Measurements from ENCODE around the gene PCDHGB3.

DNA sequence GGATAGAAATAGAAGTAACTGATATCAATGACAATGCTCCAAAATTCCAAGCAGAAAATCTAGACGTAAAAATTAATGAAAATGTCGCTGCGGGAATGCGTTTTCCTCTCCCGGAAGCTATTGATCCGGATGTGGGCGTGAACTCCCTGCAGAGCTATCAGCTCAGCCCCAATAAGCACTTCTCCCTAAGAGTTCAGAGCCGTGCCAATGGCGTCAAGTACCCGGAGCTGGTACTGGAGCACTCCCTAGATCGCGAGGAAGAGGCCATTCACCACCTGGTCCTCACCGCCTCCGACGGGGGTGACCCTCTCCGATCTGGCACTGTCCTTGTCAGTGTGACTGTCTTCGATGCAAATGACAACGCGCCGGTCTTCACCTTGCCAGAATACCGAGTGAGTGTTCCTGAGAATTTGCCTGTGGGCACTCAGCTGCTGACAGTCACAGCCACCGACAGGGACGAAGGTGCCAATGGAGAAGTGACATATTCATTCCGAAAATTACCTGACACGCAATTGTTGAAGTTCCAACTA, 43.6 kb downstream of the PCDHGB3 start:
- TF ChIP-seq, protein P1, sequence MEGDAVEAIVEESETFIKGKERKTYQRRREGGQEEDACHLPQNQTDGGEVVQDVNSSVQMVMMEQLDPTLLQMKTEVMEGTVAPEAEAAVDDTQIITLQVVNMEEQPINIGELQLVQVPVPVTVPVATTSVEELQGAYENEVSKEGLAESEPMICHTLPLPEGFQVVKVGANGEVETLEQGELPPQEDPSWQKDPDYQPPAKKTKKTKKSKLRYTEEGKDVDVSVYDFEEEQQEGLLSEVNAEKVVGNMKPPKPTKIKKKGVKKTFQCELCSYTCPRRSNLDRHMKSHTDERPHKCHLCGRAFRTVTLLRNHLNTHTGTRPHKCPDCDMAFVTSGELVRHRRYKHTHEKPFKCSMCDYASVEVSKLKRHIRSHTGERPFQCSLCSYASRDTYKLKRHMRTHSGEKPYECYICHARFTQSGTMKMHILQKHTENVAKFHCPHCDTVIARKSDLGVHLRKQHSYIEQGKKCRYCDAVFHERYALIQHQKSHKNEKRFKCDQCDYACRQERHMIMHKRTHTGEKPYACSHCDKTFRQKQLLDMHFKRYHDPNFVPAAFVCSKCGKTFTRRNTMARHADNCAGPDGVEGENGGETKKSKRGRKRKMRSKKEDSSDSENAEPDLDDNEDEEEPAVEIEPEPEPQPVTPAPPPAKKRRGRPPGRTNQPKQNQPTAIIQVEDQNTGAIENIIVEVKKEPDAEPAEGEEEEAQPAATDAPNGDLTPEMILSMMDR (IDR thresholded peaks at IDR 0.05; ENCODE audit: insufficient read depth, low read length) = no peak
- TF ChIP-seq, protein P2, sequence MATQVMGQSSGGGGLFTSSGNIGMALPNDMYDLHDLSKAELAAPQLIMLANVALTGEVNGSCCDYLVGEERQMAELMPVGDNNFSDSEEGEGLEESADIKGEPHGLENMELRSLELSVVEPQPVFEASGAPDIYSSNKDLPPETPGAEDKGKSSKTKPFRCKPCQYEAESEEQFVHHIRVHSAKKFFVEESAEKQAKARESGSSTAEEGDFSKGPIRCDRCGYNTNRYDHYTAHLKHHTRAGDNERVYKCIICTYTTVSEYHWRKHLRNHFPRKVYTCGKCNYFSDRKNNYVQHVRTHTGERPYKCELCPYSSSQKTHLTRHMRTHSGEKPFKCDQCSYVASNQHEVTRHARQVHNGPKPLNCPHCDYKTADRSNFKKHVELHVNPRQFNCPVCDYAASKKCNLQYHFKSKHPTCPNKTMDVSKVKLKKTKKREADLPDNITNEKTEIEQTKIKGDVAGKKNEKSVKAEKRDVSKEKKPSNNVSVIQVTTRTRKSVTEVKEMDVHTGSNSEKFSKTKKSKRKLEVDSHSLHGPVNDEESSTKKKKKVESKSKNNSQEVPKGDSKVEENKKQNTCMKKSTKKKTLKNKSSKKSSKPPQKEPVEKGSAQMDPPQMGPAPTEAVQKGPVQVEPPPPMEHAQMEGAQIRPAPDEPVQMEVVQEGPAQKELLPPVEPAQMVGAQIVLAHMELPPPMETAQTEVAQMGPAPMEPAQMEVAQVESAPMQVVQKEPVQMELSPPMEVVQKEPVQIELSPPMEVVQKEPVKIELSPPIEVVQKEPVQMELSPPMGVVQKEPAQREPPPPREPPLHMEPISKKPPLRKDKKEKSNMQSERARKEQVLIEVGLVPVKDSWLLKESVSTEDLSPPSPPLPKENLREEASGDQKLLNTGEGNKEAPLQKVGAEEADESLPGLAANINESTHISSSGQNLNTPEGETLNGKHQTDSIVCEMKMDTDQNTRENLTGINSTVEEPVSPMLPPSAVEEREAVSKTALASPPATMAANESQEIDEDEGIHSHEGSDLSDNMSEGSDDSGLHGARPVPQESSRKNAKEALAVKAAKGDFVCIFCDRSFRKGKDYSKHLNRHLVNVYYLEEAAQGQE (IDR thresholded peaks at IDR 0.05; ENCODE audit: insufficient replicate concordance, low read depth) = no peak
- no peak for TF ChIP-seq POLR2AphosphoS5 (IDR thresholded peaks at IDR 0.05; ENCODE audit: low read depth)

Measured in HL-60 (cell line).